HG03139 (cell line): Measurements from ENCODE around the gene GM2A.
A peak's percentile ranks its signal among the peaks of the same experiment; 100 is the strongest.
"Not testable (repeated sequence)": the region's sequence is repeated elsewhere in the genome, so short reads cannot be mapped to it uniquely, and the experiment has no call there.

ENCODE experiments used
- ATAC-seq: cut with Tn5 transposase; IDR thresholded peaks from one replicate; pipeline ENCODE4 v1.9.1; 2021; ENCODE audit not compliant: unreplicated experiment

Gene GM2A

DNA sequence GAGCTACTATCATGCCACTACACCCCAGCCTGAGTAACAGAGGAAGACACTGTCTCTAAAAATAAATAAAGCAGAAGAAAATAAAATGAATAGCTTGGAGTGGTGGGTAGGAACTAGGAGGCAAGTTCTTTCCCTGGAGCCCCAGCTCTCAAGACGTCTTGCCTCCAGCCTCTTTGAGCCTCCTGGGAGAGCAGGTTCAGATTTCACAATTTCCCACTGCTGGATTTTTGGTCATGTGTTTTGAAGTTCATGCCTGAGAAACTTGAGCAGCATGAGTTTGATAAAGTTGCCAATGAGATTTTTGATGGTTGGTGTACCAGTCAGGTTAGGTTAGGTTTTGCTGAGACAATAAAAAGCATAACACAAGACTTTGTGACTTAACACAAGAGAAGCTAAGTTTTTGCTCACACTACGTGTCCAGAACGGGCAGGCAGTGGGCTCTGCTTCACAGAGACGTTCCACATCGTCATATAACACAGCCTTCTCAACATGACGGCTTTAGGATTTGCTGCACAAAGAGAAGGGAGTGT is 25.0 kb upstream of the GM2A start:
- no peak for ATAC-seq

DNA sequence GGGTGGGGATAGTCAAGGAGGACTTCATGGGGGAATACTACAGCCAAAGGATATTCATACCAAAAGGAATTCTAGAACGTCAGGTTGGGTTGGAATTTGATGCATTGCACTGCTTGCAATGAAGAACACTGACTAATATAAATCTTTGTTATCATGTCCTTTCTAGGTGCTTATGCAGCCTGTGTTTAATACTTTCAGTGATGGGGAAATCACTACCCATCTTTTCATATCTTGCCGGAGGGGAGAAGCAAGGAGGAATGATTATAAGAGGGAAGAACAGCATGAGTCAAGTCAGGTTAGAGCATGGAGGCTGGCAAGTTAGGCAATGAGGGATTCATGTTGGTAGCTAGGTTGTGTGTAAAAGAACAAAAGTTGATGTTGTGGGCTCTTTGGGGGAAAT is 24.0 kb upstream of the GM2A start:
- no peak for ATAC-seq

DNA sequence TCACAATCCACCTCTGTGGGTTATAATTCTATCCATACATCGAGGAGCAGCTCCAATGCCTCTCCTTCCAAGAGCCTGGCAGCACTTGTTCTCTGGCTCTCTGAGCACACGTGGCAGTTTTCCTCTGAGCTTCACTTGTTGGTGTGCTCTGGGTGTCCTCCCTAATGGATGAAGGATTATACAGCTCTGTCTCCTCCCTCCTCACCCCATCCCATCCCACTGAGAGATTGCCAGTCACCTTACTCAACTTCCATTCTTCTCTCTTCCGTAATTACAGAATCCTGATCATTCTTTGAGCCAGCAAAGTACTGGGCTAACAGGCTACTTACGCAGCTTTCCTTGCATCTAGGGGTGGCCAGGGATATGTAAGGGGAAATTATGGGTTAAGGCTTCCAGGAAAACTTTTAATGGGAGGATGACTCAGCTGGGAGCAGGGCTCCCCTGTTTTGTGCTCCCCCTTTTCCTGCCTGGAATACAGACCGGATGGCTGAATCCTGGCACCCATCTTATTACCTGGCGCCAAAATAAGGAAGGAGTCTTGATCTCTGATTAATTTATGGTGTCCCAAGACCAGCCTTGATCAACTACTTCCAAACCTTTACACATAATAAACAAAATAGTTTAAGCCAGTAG is 22.8 kb upstream of the GM2A start:
- ATAC-seq, result no peak

DNA sequence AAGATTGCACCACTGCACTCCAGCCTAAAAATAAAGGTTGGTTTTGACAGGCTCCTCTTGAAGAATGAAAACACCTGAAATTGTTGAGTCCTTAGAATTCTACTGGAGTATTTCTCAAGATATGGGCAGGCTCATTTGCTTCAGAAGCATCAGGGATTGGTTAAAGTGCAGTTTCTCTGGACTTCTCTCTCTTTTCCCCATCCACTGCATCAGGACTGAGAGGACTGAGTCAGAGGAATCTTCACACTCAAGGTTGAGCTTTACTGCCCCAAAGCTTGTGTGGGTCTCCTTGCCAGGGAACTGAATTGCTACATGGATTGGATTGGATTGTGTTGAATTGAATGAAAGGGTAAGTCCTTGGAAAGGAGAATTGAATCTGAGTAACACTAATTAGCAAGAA is 21.6 kb upstream of the GM2A start:
- no peak for ATAC-seq

DNA sequence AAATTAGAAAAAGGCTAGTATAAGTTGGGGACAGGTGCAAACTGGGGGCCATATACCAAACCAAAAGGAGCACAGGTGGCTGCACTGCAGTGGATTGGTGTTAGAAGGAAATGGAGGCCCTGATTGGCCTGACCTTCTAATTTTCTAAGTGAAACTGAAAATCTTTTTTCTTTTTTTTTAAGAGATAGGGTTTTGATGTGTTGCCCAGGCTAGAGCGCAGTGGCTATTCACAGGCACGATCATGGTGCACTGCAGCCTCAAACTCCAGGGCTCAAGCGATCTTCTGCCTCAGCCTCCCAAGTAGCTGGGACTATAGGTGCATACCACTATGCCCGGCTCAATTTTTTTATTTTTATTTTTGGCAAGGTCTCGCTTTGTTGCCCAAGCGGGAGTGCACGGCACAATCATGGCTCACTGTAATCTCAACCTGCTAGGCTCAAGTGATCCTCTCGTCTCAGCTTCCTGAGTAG is 19.3 kb upstream of the GM2A start:
- ATAC-seq, result peak; percentile 41

DNA sequence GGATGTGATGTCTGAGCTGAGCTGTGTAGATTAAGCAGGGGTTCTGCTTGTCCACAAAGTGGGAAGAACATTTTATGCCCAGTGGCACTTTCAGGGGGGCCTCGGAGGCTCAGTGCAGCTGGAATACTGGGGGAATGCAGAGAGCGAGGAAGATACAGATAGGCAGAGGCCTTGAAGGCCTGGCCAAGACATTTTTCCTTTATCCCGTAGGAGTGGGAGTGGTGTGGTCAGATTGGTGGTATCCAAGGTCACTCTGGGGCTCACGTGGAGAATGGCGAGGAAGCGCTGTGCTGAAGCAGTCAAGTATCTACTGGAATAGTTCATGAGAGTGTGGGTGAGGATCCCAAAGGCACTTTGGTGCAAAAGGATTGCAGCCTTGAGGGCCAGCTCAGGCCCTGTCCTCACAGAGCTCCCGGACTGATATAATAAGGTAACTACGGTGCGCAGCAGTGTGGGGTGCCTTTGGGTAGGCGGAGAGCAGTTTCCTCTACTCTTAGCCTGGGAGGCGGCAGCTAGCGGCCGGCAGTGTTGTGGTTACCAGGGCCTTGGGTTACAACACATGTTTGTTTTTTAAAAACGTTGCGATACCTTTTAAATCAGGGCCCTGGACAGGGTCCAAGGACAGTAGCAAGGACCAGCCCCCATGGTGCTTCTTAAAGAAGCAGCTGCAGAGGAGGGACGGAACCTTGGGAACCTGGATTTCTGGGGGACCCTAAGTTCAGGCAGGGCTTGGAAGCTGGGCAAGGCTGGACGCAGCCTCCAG is 18.3 kb upstream of the GM2A start:
- peak; percentile 64 for ATAC-seq

DNA sequence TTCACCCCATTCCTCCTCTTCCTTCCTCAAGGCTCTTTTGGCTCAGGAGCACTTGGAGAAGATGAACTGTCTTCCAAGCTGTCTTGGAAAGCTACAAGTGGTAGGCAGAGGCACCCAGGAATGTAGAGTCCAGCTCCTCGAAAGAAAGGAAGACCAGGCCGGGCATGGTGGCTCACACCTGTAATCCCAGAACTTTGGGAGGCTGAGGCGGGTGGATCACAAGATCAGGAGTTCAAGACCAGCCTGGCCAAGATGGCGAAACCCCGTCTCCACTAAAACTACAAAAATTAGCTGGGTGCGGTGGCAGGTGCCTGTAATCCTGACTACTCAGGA is 17.8 kb upstream of the GM2A start:
- ATAC-seq, result not testable (repeated sequence)

DNA sequence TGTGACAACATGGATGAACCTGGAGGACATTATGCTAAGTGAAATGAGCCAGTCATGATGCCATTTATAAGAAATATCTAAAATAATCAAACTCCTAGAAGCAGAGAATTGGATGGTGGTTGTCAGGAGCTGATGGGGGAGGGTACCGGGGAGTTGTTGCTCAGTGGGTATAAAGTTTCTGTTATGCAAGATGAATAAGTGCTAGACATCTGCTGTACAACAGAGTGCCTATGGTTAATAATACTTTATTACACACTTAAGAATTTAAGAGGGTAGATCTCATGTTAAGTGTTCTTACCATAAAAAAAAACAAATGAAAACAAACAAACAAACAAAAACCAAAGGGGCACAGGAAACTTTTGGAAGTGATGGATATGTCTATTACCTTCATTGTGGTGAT is 16.1 kb upstream of the GM2A start:
- ATAC-seq, result no peak

DNA sequence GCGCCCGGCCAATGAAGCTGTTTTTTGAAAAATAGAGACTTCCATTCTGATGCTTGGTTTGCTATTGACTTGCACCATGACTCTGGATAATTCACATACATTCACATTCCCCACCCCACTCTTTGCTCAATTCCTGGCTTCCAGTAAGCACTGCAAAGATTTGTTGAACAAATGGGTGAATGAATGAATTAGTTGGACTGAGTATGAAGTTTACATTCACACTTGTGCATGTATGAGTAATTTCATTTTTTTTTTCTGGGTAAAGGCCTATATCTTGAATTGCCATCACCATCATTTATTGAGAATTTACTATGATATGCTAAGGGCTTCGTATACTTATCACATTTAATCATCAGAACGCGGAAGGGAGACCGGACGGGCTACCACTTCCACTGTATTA is 15.3 kb upstream of the GM2A start:
- ATAC-seq, result no peak

DNA sequence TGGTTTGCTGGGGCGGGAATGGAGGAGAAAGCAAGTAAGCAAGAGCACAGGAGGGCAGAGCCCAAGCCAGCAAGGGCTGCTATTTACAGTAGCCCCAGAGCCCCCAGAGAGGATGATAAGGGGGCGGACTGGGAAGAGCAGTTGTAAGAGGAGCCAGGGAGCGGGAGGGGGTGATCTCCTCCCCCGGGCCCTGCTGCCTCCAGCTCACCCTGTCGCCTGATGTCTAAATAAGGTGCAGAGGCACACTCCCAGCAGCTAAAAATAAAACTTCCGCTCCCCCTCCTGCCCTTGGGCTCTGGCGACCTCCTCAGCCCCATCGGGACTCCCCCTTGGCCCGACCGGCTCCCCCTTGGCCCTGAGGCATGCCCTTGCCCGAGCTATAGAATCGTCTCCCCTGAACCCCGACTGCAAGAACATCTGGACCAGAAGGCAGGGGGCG is 14.7 kb upstream of the GM2A start:
- peak; percentile 38 for ATAC-seq

DNA sequence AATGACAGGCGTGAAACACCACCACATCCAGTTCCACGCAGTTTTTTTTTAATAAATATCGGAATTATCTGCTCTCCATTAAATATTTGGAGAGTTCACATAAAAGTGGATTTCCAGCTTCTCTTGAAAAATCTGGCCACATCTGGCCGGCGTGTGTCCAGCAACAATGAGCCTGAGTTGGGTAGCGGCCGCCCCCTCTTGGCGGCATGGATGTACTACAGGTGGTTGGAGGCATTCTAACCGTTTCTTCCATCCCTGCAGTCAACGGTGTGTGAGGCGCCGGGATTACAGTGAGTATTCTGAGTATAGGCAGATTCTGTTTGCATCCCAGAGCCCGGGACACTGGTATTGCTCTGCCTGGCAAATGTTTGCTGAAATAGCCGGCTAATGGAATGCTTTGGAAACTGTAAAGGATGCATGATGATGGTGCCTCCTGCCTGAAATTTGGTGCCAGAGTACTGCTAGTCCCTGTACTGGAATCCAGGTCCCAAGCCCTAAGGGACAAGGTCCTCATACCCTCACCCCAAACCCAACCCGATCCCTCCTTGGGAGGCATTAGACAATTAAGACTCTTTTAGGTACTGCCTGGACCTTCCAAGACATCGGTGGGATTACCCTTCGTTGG is 13.6 kb upstream of the GM2A start:
- no peak for ATAC-seq

DNA sequence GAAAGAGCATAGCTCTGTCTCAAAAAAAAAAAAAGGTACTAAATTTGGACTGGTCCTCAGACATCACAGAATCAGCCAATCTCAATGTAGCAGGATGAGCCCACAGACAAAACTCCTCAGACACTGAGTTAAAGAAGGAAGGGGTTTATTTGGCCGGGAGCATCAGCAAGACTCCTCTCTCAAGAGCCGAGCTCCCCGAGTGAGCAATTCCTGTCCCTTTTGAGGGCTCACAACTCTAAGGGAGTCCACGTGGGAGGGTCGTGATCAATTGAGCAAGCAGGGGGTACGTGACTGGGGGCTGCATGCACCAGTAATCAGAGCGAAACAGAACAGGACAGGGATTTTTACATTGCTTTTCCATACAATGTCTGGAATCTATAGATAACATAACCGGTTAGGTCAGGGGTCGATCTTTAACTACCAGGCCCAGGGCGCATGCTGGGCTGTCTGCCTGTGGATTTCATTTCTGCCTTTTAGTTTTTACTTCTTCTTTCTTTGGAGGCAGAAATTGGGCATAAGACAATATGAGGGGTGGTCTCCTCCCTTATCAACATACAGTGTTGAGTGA is 12.6 kb upstream of the GM2A start:
- not testable (repeated sequence) for ATAC-seq

DNA sequence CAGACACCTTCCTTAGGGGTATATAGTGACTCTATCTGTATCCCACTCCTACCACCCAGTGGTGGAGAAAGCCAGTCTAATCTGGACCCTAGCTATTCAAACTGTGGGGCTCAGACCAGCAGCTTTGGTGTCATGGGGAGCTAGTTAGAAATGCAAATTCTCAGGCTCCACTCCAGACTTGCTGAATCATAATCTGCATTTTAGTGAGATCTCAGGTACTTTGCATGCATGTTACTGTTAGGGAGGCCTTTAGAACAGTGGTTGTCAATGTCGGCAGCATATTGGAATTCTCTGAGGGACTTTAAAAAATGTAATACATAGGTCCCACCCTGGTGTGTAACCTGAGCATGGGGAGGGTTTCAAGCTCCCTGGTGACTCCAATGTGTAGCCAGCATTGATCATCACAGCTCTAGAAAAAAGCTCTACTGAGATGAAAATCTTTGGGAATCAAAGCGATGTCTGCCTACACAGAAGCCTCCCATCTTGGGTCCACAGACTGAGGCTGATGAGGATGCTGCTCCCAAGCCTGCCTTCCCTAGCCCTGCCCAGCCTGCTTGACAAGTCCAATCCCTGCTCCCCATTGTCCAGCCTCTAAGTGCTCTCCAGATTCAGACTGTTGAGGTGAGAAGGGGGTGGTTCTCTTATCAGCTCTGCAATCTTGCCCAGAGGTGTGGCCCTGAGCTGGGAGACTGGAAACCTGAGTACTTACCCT is 11.9 kb upstream of the GM2A start:
- no peak for ATAC-seq

DNA sequence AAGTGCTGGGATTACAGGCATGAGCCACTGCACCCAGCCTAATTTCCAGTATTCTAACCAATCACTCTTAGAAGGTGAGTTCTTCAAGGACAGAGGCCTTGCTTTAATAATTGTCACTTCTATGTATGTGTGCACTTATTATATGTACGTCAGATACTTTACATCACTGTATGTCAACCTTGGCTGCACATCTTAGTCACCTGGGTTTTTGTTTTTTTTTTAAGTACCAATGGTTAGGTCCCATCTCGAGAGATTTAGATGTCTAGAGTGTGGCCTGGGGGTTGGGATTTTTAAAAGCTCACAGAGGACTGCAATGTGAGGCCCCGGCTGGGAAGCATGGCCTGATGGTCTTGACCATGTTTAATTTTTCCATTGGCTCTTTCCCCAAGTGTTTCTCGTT is 9.9 kb upstream of the GM2A start:
- ATAC-seq, result no peak

DNA sequence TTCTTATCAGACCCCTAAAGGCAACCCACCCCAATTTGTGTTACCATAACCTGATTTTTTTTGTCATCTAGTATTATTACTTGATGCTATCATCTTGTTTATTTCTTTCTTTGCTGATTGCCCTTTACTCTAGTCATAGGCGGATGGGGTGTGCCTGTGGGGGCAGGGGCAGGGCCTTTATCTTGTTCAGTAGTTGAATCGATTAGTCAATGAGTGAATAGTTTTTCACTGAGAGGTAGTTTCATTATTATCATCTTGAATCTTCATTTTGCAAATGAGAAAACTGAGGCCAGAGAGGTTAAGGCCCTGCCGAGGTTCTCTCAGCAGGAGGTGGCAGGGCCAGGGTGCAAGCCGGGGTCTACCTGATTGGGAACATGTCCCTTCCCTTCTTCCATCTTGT is 9.4 kb upstream of the GM2A start:
- ATAC-seq, result no peak

DNA sequence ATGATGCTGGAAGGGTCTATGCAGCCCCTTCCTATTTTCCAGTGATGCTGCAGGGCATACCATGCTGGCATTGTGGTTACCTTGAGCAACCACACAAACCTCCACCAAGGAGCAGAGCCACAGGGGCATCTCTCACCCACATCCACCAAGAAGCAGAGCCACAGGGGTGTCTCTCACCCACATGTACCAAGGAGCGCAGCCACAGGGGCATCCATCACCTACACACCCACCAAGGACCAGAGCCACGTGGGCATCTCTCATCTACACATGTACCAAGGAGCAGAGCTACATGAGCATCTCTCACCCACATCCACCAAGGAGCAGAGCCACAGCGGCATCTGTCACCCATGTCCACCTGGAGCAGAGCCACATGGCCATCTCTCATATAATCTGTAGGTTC is 8.8 kb upstream of the GM2A start:
- no peak for ATAC-seq

DNA sequence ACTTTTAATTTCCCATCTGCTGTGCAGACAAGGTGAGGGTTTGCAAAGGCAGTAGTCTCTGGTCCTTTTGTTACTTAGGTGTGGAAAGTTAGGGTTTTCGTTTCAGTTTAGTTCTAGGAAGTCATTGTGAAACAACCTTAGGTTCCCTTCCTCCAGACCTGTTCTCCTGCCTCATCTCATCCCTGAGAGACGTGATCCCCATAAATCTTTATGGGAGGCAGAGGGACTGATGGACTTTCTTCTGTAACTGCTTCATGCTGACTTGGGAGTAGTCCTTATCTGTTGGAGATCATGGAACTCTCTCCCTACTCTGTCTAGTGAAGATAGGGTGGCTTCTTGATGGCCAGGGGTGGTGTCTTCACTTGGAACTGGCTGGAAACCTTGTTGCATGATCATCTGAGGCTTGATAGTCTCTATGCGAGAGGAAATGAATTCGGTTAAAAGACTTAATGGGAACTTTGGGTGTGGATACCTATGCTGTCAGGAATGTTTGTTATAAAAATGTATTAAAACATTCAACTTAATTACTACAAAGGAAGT is 7.2 kb upstream of the GM2A start:
- ATAC-seq, result no peak

DNA sequence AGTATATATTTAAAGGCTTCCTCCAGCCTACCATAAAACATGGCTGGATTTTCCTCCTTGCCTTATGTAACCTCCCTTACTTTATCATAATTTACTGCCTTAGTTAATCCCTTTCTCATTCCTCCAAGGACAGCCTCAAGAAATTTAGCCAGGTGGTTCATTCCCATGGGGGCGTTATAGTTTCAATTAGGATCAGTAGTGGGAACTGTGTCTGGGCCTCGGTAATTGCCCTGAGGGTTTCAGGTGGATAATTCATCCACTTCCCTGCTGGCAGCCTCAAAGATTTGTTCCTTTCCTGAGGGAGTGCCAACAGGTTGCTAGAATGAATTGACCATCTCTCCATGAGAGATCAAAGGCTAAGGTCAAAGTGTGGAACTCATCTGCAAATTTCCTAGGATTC is 4.3 kb upstream of the GM2A start:
- no peak for ATAC-seq

DNA sequence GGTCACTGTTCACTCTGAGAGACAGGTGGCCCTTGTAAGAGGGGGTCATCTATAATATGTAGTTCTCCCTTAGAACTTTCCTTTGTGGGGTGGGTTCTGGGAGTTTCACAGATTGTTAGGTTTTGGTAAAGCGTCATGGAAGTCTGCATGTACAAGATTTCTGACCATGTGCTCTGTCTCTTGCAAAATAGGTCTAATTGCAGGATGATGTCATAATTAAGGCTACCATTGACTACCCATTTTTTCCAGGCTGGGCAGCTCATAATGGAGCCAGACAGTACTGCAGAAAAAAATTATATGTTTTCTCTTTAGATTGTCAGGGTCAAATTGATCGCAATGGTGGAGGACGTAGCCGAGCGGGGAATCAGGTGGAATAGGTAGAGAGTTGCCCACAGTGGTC is 3.7 kb upstream of the GM2A start:
- ATAC-seq, result no peak

DNA sequence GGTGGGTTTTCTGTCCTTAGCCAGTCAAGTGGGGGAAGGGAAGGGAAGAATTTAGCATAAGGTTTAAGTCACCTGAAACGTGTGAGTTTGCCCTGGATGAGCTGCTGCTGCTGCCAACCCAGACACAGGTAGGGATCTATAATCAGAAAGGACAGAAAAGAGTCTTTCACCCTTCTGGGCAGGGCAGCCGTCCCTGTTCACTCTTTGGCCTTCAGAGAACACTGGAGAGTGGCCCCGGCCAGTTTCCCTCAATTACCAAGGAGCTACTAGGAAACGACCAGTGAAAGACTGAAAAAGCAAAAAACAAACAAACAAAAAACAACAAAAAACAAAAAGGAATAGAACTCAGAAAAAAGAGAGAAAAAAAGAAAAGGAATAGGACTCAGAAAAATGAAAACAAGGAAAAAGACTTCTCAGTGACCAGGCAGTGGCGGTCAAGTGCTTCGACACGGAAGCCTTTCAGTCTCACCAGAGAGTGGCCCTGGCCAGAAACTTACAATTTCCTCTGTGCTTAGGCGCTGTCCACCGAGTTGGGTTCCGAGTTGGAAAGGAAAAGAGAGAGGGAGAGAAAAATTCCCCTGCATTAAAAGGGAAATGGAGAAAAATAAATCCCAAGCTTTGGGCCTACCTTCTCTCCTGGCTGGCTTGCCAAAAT is 2.5 kb upstream of the GM2A start:
- no peak for ATAC-seq
